Measurements from ENCODE around the gene CLCN5.

The CLCN5 gene

GRCh38 chrX:49922291-49923241, at the start of gene CLCN5:
Gene CLCN5, plus strand, starts transcription at chrX:49922596. Its CDS starts 2,703 bp downstream, at chrX:49925299.
- DNase-seq, result peak; percentile 97

- peak; percentile 34 for DNase-seq
These were observed 45.6 kb upstream of the CLCN5 start for GRCh38 chrX:49876750-49877149.

GRCh38 chrX:49877397-49878101, 44.8 kb upstream of the CLCN5 start:
- no peak for DNase-seq

GRCh38 chrX:49878128-49878833, 44.1 kb upstream of the CLCN5 start:
- no peak for DNase-seq

GRCh38 chrX:49878834-49879655, 43.4 kb upstream of the CLCN5 start, which contains the start of gene USP27X:
Gene USP27X, plus strand, starts transcription at chrX:49879484. Its CDS starts 824 bp downstream, at chrX:49880308.
- peak; percentile 98 for DNase-seq

GRCh38 chrX:49879656-49880277, 42.6 kb upstream of the CLCN5 start:
- DNase-seq, result peak; percentile 35

GRCh38 chrX:49880668-49881067, 41.7 kb upstream of the CLCN5 start:
- no peak for DNase-seq

GRCh38 chrX:49884290-49884862, 38.0 kb upstream of the CLCN5 start:
- peak; percentile 59 for DNase-seq

- DNase-seq, result no peak
These were observed 29.9 kb upstream of the CLCN5 start for GRCh38 chrX:49892542-49892941.

GRCh38 chrX:49896951-49897350, 25.4 kb upstream of the CLCN5 start:
- no peak for DNase-seq

GRCh38 chrX:49901048-49901447, 21.3 kb upstream of the CLCN5 start:
- no peak for DNase-seq

GRCh38 chrX:49910344-49910743, 12.1 kb upstream of the CLCN5 start:
- peak; percentile 83 for DNase-seq

- no peak for DNase-seq
These were observed 10.3 kb upstream of the CLCN5 start for GRCh38 chrX:49912086-49912485.

- DNase-seq, result no peak
These were observed 9.5 kb upstream of the CLCN5 start for GRCh38 chrX:49912861-49913260.

- peak; percentile 50 for DNase-seq
These were observed 6.8 kb upstream of the CLCN5 start for GRCh38 chrX:49915361-49916222.

GRCh38 chrX:49919617-49920016, 2.8 kb upstream of the CLCN5 start:
- DNase-seq, result peak; percentile 17

- DNase-seq, result no peak
These were observed 1.3 kb upstream of the CLCN5 start for GRCh38 chrX:49921109-49921508.

GRCh38 chrX:49925176-49925575, 2.8 kb downstream of the CLCN5 start:
- DNase-seq, result no peak

- no peak for DNase-seq
These were observed 7.6 kb downstream of the CLCN5 start for GRCh38 chrX:49930039-49930438.

- DNase-seq, result no peak
These were observed 10.4 kb downstream of the CLCN5 start for GRCh38 chrX:49932791-49933190.

Measured in NCI-H2227 treated with DMSO at 0.1 percent for 48 hours (cell line).